ENCODE measurements around the gene SPAG4. TPM values are rescaled to one million over a fixed set of nuclear protein-coding genes. Genes with fewer than 3 reads are reported as not detected.

The SPAG4 gene
- total RNA-seq, 2 experiments from 2014 or later = 6.4 to 6.9 TPM

DNA sequence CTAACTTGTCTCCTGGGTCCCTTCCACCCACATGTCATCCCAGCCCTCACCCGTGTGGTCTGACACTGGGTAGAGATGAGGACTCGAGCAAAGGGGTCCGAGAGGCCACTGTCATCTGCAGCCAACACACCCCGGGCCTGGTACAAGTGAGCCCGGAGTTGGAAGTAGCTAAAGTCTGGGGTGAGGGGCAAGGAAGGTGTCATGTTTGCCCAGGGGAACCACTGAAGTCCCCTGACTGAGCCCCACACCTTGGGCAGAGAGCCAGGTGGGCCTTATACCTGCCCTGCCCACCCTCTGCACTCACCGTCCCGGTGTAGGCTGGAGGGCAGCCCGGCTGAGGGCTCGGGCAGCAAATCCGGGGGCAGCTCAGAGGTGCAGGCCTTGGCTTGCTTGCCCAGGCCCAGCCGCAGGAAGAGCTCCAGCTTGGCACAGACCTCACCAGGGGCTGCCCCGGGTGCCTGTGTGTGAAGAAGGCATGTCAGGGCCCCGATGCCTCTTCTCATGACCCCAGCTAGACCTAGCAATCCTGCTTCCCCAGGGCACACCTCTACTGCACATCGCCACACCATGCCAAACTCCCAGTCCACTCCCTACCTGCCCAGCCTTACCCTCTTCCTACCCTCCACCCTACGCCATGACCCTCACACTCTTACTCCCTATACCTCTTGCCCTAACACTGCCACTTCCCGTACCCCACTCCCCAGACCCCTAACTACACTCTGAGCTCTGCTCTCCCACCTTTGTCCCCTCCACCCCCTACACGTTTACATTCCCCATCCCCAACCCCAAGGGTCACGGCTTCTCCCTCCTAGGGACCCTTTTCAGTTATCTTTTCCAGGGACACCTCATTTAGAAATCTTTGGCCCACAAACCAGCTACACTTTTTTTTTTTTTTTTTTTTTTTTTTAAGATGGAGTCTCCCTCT is 31.7 kb upstream of the SPAG4 start:
- Mint-ChIP-seq H3K4me3 (no peak overlapping the region), H3K9me3 (ENCODE audit: low read depth) (peaks cover 3% of the 10 kb centered on the region), H3K36me3 (ENCODE audit: low read depth) (no peaks in the 10 kb centered on the region), H3K27me3 (no peaks in the 10 kb centered on the region), H3K27ac (no peak overlapping the region), H3K4me1 (no peaks in the 10 kb centered on the region)
- CTCF ChIA-PET = interaction anchor here (0.6 kb wide), 1 partner anchor 376 kb away, joined by 3 read pairs; no protein-coding TSS in a partner anchor
- ATAC-seq (no peak), DNase-seq (no peak)
- POLR2A ChIA-PET = interaction anchor here (0.6 to 1.1 kb wide), 2 partner anchors 92 to 127 kb away, joined by 3 to 4 read pairs; no protein-coding TSS in a partner anchor
- intact Hi-C loops (cut with DNase I, micrococcal nuclease) = no loop called here

GRCh38 chr20:35586751-35587425 is 28.7 kb upstream of the SPAG4 start:
- ChIA-PET POLR2A (interaction anchor here (0.7 kb wide), 1 partner anchor 11 kb away, joined by 3 read pairs; no protein-coding TSS in a partner anchor), CTCF (interaction anchor here (1.1 kb wide), 1 partner anchor 25 kb away, joined by 3 read pairs; no protein-coding TSS in a partner anchor)
- Mint-ChIP-seq H3K27ac (no peak overlapping the region), H3K4me3 (no peak overlapping the region), H3K4me1 (no peaks in the 10 kb centered on the region), H3K9me3 (ENCODE audit: low read depth) (peaks cover 3% of the 10 kb centered on the region), H3K27me3 (no peaks in the 10 kb centered on the region), H3K36me3 (ENCODE audit: low read depth) (no peaks in the 10 kb centered on the region)
- ATAC-seq (no peak), DNase-seq (no peak)
- intact Hi-C loops (cut with DNase I, micrococcal nuclease) = no loop called here

DNA sequence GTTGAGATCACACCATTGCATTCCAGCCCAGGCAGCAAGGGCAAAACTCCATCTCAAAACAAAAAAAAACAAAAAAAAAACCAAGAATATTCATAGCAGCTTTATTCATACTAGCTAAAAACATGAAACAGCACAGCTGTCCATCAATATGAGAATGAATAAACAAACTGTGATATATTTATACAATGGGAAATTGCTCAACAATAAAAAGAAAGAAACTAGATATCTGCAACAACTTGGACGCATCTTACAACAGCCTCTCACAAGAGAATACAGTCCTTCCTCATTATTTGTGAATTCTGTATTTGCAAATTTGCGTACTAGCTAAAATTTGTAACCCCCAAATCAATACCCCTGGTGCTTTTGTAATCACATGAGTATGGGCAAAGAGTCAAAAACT is 28.2 kb upstream of the SPAG4 start:
- H3K4me3 Mint-ChIP-seq = no peak overlapping the region
- ATAC-seq (no peak), DNase-seq (no peak)
- H3K27ac Mint-ChIP-seq = no peak overlapping the region
- POLR2A ChIA-PET = no interaction called here
- no peaks in the 10 kb centered on the region for H3K4me1 Mint-ChIP-seq
- H3K27me3 Mint-ChIP-seq = no peaks in the 10 kb centered on the region
- no peaks in the 10 kb centered on the region for H3K36me3 Mint-ChIP-seq (ENCODE audit: low read depth)
- CTCF ChIA-PET = interaction anchor here (1.1 kb wide), 1 partner anchor 26 kb away, joined by 3 read pairs; no protein-coding TSS in a partner anchor
- intact Hi-C loops (cut with DNase I, micrococcal nuclease) = no loop called here
- H3K9me3 Mint-ChIP-seq (ENCODE audit: low read depth) = no peaks in the 10 kb centered on the region

- intact Hi-C loops (cut with DNase I, micrococcal nuclease) = no loop called here
- ATAC-seq (no peak), DNase-seq (no peak)
- Mint-ChIP-seq H3K36me3 (ENCODE audit: low read depth) (no peaks in the 10 kb centered on the region), H3K27ac (no peak overlapping the region), H3K4me1 (no peaks in the 10 kb centered on the region), H3K27me3 (no peaks in the 10 kb centered on the region), H3K4me3 (no peak overlapping the region), H3K9me3 (ENCODE audit: low read depth) (no peaks in the 10 kb centered on the region)
- ChIA-PET POLR2A (no interaction called here), CTCF (no interaction called here)
Observed at GRCh38 chr20:35588397-35588796, 27.2 kb upstream of the SPAG4 start.

DNA sequence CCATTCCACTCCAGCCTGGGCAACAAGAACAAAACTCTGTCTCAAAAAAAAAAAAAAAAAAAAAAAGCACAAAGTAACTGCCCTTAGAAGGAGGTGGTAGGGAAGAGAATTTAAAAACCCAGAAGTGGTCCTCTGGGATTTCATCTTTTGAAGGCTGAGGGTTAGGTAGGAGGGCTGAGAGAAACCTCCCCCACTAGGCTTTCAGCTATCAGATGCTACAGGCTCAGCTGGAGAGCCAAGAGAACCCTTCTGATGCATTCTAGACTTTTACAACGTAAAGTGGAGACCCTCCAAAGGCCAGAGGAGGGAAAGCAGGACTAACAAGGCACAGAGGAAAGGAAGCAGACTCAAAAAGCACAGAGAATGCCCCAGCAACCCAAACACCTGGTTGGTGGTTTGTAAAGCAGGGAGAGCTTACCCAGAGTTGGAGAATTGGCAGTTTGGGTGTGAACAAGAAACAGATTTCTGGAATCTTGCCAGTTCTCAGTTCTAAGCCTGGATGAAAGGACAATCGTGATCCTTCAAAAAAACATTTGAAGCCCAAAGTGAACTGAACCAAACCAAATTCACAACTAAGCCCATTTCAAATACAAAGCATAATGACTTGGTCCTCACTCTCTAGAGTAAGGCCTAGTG is 23.2 kb upstream of the SPAG4 start:
- DNase-seq (no peak), ATAC-seq (no peak)
- Mint-ChIP-seq H3K27ac (no peak overlapping the region), H3K4me1 (no peaks in the 10 kb centered on the region), H3K27me3 (no peaks in the 10 kb centered on the region), H3K9me3 (ENCODE audit: low read depth) (no peaks in the 10 kb centered on the region), H3K4me3 (no peak overlapping the region), H3K36me3 (ENCODE audit: low read depth) (no peaks in the 10 kb centered on the region)
- ChIA-PET POLR2A (interaction anchor here (0.6 kb wide), 1 partner anchor 30 kb away, joined by 6 read pairs; no protein-coding TSS in a partner anchor), CTCF (interaction anchor here (0.5 to 2.2 kb wide), 3 partner anchors 9 to 262 kb away, joined by 3 to 6 read pairs (median 4); no protein-coding TSS in a partner anchor)
- intact Hi-C loops (cut with DNase I, micrococcal nuclease) = no loop called here

DNA sequence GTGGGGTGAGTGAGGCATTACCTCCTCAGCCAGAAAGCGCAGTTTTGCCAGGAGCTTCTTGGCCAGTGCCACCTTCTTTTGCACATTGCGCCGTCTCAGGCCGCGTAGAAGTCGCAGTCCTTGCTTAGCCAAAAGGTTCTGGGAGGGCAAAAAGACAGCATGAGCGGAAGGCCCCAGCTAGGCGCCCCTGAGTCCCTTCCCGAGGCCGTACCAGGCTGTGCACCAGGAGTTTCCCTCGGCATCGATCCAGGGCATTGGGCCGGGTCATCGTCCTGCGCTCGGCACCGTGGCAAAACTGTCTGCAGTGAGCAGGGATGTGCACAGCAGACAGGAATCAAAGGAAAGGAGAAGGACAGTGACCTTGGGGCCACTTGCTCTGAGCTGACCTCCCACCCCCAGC is 20.2 kb upstream of the SPAG4 start:
- Mint-ChIP-seq H3K4me1 (no peaks in the 10 kb centered on the region), H3K4me3 (no peak overlapping the region), H3K9me3 (ENCODE audit: low read depth) (no peaks in the 10 kb centered on the region), H3K27me3 (peaks cover 10% of the 10 kb centered on the region), H3K36me3 (ENCODE audit: low read depth) (no peaks in the 10 kb centered on the region), H3K27ac (no peak overlapping the region)
- DNase-seq (no peak), ATAC-seq (no peak)
- POLR2A ChIA-PET = no interaction called here
- CTCF ChIA-PET = no interaction called here
- intact Hi-C loops (cut with DNase I, micrococcal nuclease) = no loop called here

- ATAC-seq (no peak), DNase-seq (no peak)
- POLR2A ChIA-PET = no interaction called here
- no peaks in the 10 kb centered on the region for H3K36me3 Mint-ChIP-seq (ENCODE audit: low read depth)
- CTCF ChIA-PET = no interaction called here
- H3K4me3 Mint-ChIP-seq = no peak overlapping the region
- H3K27ac Mint-ChIP-seq = no peak overlapping the region
- no peaks in the 10 kb centered on the region for H3K4me1 Mint-ChIP-seq
- no peaks in the 10 kb centered on the region for H3K9me3 Mint-ChIP-seq (ENCODE audit: low read depth)
- intact Hi-C loops (cut with DNase I, micrococcal nuclease) = no loop called here
- peaks cover 12% of the 10 kb centered on the region for H3K27me3 Mint-ChIP-seq
Observed at GRCh38 chr20:35595901-35596300, 19.7 kb upstream of the SPAG4 start.

GRCh38 chr20:35597186-35597585 is 18.4 kb upstream of the SPAG4 start:
- CTCF ChIA-PET = interaction anchor here (1.0 kb wide), 1 partner anchor 41 kb away, joined by 3 read pairs; no protein-coding TSS in a partner anchor
- POLR2A ChIA-PET = interaction anchor here (0.6 kb wide), 1 partner anchor 61 kb away, joined by 5 read pairs; no protein-coding TSS in a partner anchor
- peaks cover 5% of the 10 kb centered on the region for H3K4me1 Mint-ChIP-seq
- no peak overlapping the region for H3K4me3 Mint-ChIP-seq
- DNase-seq (no peak), ATAC-seq (no peak)
- intact Hi-C loops (cut with DNase I, micrococcal nuclease) = no loop called here
- no peaks in the 10 kb centered on the region for H3K36me3 Mint-ChIP-seq (ENCODE audit: low read depth)
- no peak overlapping the region for H3K27ac Mint-ChIP-seq
- H3K27me3 Mint-ChIP-seq = peaks cover 16% of the 10 kb centered on the region
- no peaks in the 10 kb centered on the region for H3K9me3 Mint-ChIP-seq (ENCODE audit: low read depth)

- H3K36me3 Mint-ChIP-seq (ENCODE audit: low read depth) = no peaks in the 10 kb centered on the region
- POLR2A ChIA-PET = no interaction called here
- CTCF ChIA-PET = interaction anchor here (0.6 kb wide), 2 partner anchors 20 to 558 kb away, joined by 3 read pairs; no protein-coding TSS in a partner anchor
- ATAC-seq = no peak
- H3K4me3 Mint-ChIP-seq = no peak overlapping the region
- peaks cover 23% of the 10 kb centered on the region for H3K27me3 Mint-ChIP-seq
- no peak overlapping the region for H3K27ac Mint-ChIP-seq
- intact Hi-C loops (cut with DNase I, micrococcal nuclease) = no loop called here
- no peaks in the 10 kb centered on the region for H3K9me3 Mint-ChIP-seq (ENCODE audit: low read depth)
- no peak for DNase-seq
- H3K4me1 Mint-ChIP-seq = peaks cover 5% of the 10 kb centered on the region
Observed at GRCh38 chr20:35598476-35598875, 17.2 kb upstream of the SPAG4 start.

- no peaks in the 10 kb centered on the region for H3K36me3 Mint-ChIP-seq (ENCODE audit: low read depth)
- no peak for DNase-seq
- no peak overlapping the region for H3K27ac Mint-ChIP-seq
- intact Hi-C loops (cut with DNase I, micrococcal nuclease) = no loop called here
- H3K9me3 Mint-ChIP-seq (ENCODE audit: low read depth) = no peaks in the 10 kb centered on the region
- ChIA-PET CTCF (interaction anchor here (0.6 kb wide), 1 partner anchor 20 kb away, joined by 3 read pairs; no protein-coding TSS in a partner anchor), POLR2A (no interaction called here)
- peaks cover 23% of the 10 kb centered on the region for H3K27me3 Mint-ChIP-seq
- no peak for ATAC-seq
- H3K4me3 Mint-ChIP-seq = no peak overlapping the region
- peaks cover 5% of the 10 kb centered on the region for H3K4me1 Mint-ChIP-seq
Observed at GRCh38 chr20:35598899-35599775, 16.5 kb upstream of the SPAG4 start.

Data from activated CD4-positive, alpha-beta T cell treated with anti-CD3 and anti-CD28 coated beads for 36 hours (primary cell).